Measurements from ENCODE around the gene PRKG2.
"Not testable (repeated sequence)": the region's sequence is repeated elsewhere in the genome, so short reads cannot be mapped to it uniquely, and the experiment has no call there.

PRKG2 gene

DNA sequence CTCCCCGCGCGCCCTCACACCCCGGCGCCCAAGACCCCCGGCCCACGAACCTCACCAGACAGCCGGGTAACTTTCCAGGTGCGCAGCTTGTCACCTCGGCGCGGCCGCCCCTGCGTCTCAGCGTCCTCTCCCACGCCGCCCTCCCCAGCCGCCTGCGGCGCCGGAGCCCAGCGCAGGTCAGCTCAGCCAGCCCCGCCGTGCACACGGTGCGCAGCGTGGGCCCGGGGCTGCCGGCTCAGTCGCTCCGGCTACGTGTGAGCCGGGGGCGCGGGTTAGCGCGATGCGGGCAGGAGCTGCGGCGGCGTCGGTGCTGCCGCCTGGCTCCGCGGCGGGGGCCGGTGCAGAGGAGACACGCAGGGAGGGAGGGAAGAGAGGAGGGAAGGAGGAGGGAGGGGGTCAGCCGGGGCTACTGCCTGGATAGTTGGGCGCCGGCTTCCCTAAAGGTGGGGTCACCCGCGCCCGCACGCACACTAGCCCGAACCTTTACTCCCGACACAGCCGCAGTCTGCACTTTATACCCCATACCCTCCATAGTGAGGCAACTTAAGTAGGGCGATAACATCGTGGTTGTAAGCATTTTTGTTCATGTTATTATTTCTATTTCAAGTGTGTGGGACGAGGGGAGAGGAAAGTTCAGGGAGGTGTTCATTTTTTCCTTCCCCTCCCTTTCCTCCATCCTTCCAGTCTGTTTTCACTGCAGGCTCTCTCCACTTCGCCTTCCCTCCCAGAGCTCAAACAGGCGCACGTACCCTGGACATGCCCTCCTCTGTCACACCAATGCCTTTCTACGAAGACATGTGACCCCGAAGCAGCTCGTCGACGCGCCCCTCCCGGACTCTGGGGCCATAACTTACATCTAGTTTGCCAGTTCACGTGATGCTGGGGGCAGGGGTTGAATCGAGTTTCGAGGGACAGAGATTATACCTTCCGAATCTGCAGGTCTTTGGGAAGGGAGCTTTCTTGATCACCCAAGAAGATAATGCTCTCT, at the start of gene PRKG2:
PRKG2 (minus strand) TSS at position 342 of the 988 bp plus-strand sequence. CDS start 10,175 bp downstream, outside the sequence.
- ATAC-seq, result peak in 1 of 2 donors; percentile 49

- no peak for ATAC-seq
Observed at GRCh38 chr4:81260443-81261101, 45.5 kb upstream of the PRKG2 start.

DNA sequence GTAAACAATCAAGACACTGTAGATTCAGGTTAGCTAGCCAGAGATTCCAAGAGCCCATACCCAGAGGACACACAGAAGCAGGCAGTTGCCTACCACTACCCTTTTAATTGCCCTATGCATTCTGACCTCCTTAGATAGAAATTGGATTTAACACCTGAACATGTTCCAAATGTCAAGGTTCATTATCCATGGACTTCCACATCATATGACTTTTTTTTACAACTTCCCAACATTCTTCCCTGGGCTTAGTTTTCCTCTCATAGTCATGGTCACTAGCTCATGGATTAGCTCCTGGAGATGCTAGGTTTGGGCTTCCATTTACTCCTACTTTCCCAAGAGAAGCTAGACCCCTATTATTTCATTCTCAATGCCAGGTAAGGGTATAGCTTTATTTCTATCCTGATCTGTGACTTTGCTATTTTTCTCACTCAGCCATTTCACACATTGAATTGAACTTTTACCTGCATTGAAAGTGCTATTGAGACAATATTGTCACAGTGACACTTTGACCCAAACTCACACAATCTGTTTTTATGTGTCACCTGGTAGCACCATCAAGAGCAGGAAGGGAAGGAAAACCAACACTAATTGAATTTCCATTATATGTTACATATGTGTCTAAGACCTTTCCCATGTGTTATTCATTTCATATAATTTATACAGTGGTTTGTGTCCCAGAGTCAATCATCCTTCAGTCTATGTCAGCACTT, 44.0 kb upstream of the PRKG2 start:
- no peak for ATAC-seq

DNA sequence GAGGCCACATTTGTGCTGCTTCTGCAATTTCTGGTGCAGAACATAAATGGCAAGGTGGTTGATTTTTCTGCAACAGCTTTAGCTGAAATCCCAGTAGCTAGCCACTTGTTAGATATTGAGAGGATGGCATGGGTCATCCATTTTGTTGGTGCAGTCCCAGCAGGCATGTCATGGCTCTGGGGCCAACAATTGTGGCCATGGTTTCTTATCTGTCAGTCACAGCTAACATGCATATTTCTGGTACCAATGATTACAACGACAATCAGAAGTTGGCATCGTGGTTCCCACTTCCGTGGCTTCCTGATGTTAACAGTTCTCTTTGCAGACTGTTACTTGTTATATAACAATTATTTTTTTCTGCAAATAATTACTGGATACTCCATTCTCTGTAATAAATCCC, 42.8 kb upstream of the PRKG2 start:
- no peak for ATAC-seq

- no peak for ATAC-seq
Observed at GRCh38 chr4:81257021-81257420, 42.0 kb upstream of the PRKG2 start.

GRCh38 chr4:81256059-81256970, 41.3 kb upstream of the PRKG2 start:
- no peak for ATAC-seq

- ATAC-seq, result no peak
Observed at GRCh38 chr4:81255524-81255923, 40.5 kb upstream of the PRKG2 start.

DNA sequence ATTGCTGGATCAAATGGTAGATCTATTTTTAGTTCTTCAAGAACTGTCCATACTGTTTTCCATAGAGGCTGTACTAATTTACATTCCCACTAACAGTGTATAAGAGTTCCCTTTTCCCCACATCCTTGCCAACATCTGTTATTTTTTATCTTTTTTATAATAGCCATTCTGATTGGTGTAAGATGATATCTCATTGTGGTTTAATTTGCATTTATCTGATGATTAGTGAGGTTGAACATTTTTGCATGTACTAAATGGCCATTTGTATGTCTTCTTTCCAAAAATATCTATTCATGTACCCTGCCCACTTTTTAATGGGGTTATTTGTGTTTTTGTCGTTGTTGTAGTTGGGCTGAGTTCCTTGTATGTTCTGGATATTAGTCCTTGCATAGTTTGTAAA, 35.4 kb upstream of the PRKG2 start:
- no peak for ATAC-seq

DNA sequence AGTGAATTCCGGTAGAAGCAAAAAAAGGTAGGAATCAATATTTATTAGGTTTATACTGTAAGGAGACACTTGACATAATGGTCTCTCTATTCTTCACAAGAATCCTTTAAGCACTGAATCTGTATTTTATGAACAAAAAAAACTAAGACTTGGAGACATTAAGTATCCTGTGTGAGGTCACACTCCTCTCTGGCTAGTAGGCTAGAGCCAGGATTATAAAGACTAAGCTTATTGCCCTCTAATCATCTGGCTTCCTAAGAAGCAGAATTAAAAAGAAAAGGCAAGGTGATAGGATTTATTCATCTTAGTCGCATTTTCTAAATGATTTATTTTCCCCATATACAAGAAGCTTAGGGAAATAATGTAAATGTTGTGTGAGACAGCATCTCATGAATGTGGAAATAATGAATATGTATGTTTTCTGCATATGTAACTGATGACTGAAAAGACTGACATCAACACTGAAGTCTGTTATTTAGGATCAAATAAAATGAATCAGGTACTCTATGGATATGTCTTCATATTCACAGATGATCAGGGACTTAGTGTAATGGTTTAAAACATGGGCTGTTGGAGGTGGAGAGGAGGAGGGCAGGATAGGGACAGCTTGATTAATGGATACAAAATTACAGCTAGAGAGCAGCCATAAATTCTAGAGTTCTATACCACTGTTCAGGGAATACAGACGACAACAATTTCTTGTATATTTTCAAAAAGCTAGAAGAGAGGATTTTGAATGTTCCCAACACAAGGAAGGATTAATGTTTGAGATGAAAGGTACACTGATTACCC, 30.4 kb upstream of the PRKG2 start:
- ATAC-seq, result no peak

DNA sequence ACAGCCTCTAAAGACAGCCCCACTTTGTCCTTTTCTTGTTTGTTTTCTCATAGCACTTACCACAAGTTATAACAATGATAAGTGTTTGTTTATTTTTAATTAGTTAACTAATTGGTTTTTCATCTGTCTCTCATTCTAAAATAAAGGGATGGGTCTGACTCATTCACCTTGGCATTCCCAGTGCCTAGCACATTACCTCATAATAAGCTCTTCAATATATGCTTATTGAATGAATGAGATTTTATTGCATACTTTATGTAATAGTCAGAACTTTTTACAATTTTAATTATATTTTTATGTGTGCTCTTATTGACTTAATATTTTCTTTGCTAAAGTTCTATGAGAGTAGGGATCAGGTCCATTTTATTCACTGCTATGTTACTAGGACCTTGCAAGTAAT, 22.8 kb upstream of the PRKG2 start:
- ATAC-seq, result no peak

DNA sequence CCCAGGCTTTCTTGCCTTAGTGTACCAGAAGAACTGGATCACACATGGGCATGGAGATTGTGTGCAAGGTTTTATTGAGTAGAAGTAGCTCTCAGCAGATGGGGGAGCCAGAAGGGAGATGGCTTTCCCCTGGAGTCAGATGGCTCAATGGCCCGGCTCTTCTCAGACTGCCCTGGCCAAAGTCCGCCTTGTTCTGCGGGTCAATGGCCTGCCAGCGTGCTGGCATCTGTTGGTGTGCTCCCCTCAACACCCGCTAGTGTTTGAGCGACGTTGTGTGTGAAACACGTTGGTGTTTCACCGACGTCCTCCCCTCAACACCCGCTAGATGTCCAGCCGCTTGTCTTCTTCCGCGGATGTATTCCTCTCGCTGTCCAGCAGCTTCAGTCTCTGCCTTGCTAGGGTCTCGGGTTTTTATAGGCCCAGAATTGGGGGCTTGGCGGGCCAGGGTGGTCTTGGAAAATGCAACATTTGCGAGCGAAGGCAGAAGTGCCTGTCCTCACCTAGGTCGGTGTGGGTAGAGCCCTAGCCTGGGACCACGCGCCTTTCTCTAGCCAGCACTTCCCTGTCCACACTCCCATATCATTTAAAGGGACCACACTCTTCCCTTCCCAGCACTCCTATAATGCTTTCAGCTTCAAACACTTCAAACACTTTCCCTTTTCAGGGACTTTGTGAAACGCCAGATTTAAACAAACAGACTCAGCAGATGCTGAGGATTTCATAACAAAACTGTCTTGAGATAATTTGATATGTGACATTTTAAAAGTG, 21.1 kb upstream of the PRKG2 start:
- no peak for ATAC-seq

DNA sequence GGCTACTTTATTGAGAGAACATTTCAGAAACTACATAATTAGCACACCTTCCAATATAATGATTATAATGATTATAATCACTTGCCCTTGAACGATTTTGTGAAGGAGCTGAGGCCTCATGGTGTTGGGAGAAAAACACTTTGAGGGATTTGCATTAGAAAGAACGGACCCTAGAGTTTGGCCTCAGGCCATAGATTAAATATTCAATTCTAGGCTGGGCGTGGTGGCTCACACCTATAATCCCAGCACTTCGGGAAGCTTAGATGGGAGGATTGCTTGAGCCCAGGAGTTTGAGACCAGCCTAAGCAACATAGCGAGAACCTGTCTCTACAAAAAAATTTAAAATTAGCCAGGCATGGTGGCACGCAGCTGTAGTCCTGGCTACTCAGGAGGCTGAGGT, 12.9 kb upstream of the PRKG2 start:
- no peak for ATAC-seq

GRCh38 chr4:81227138-81227537, 12.1 kb upstream of the PRKG2 start:
- ATAC-seq, result no peak

GRCh38 chr4:81225252-81225651, 10.2 kb upstream of the PRKG2 start:
- no peak for ATAC-seq

GRCh38 chr4:81222082-81222472, 7.1 kb upstream of the PRKG2 start:
- not testable (repeated sequence) for ATAC-seq

DNA sequence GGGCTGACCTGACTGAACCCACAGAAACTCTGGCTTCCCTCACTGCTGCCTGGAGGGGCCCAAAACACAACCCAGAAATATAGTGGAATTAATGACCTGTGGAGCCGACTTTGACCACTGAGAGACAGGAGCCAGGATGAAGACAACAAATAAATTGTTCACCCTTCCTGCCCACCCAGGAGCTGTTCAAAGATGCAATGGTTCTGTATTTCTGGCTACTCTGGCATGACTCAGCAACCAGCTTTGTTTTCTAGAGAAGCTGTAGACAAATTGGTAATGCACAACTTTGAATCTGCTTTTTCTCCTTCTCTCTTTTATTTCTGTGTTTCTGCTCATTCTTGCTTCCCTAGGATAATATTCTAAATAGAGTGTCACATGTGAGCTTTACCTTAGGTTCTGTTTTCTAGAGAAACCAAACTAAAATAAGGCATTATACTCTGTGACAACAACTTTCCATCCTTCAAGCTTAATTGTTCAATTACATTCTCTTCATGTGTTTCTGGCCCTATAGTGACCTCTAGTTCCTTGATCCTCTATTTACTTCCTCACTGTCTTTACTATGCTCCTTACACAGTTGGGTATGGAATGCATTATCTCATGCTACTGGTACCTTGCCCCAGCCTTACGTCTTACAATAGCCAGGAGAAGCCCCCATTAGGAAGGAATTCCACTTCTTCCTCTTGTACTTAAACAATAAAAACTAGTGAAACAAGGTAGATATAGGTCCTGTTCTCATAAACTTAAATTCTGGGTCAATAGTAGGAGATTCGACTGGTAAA, 6.5 kb upstream of the PRKG2 start:
- no peak for ATAC-seq

GRCh38 chr4:81220271-81220670, 5.2 kb upstream of the PRKG2 start:
- ATAC-seq, result no peak

DNA sequence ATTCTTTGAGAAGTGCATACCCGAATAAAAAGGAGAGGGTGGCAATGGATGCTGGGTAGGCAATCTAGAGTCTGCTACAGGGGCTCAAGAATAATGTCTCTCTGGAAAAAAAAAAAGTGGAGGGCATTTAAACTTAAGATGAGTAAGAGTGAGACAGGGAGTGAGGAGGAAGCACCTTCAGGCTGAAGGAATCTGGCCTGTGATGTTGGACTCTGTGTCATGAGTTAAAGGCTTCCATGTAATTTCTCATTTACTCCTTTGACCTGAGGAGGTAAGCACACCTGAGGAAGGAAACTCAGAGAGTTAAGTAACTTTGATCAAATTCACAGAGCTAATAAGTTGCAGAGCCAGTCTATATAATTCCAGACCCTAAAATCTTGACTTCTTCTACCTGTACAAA, 3.2 kb upstream of the PRKG2 start:
- ATAC-seq, result no peak

DNA sequence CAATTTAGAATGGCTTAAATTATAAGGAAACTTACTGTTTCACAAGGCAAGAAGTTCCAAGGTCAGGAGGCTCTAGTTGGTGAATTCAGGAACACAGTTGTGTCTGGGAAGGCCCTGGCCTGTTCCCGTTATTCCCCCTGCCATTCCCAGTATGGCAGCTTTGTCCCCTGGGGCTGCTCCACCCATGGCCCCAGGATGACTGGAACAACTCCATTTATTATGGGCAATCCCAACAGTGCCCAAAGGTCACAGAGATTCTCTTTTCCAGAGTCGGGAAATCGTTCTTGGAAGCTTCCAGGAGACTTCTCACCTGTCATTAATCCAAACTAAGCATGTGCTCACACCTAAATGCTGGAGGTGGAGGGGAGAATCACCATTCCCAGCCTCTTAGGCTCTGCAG, 2.8 kb upstream of the PRKG2 start:
- no peak for ATAC-seq

DNA sequence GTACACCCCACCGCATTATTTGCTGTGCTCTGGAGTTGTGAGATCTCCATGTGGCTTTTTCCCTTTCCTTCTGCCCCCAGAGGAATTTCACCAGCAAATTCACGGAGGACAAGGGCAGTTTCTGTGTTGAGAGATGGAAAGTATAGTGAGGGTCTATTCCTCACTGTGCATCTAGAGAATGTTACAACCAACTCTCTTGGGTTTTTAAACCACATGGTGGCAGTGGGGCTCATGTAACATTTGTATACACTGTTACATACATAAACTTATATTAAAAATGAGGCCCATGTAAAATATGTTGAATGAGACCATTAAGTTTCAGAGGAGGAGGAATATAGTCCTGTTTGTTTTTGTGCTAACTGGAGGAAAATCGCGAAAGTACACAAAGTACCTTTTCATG, 909 bp upstream of the PRKG2 start:
- ATAC-seq, result no peak

Measured in activated CD4-positive, CD25-positive, alpha-beta regulatory T cell treated with anti-CD3 and anti-CD28 coated beads, Interleukin-2, amount 50 U/mL, for 24 hours (primary cell).